HEK293 (cell line): ENCODE data around the gene PKD2.

ENCODE experiments used
- CTCF ChIA-PET: fragments of 350-600 bp; formaldehyde crosslinking; extraction: SDS; loops from one replicate; lab custom pipeline; 2021; ENCODE audit warnings: antibody characterized with exemption; lab: Yijun Ruan, JAX
- POLR2A ChIA-PET: fragments of 300-600 bp; formaldehyde crosslinking; extraction: SDS; loops from one replicate; lab custom pipeline; 2020; ENCODE audit warnings: antibody characterized with exemption, inconsistent platforms; lab: Yijun Ruan, JAX
- H3K27ac ChIP-seq: fragments of 200-500 bp; sonication (Bioruptor generic); 2 replicates; pipeline ENCODE4 v1.5.1; 2014; ENCODE audit warnings: low read depth, low read length, control low read depth, inconsistent platforms; ENCODE audit errors: extremely low read depth
- H3K36me3 ChIP-seq, 2 experiments: fragments of 200-500 bp in 1 of 2; sonication (Bioruptor generic) in 1 of 2; 1 replicate in 1 of 2; 2 replicates in 1 of 2; pipeline ENCODE4 v1.5.1; 2014 to 2017; ENCODE audit warnings: inconsistent platforms in 2 of 2, low read length in 2 of 2; ENCODE audit not compliant: control insufficient read depth in 2 of 2, insufficient read depth in 1 of 2
- H3K4me1 ChIP-seq: fragments of 200-500 bp; sonication (Bioruptor generic); 2 replicates; pipeline ENCODE4 v1.5.1; 2014; ENCODE audit warnings: mild to moderate bottlenecking, low read length, inconsistent platforms; ENCODE audit not compliant: control insufficient read depth, insufficient read depth
- H3K4me3 ChIP-seq: 2 replicates; pipeline ENCODE4 v1.5.1; 2011; ENCODE audit warnings: low read depth, mild to moderate bottlenecking, control low read depth, low read length, moderate library complexity
- H3K9me3 ChIP-seq: fragments of 200-500 bp; sonication (Bioruptor generic); 2 replicates; pipeline ENCODE4 v1.5.1; 2014; ENCODE audit warnings: low read depth, low read length, inconsistent platforms; ENCODE audit not compliant: control insufficient read depth, insufficient read depth
- BCL11A ChIP-seq: fragments of 450-650 bp; formaldehyde crosslinking; IDR thresholded peaks from 2 replicates; pipeline ENCODE4 v1.5.1; 2016; ENCODE audit warnings: low read depth, missing biosample characterization, missing genetic modification characterization
- IKZF3 ChIP-seq: fragments of 450-650 bp; IDR thresholded peaks from 2 replicates; pipeline ENCODE4 v1.5.0; 2018; ENCODE audit warnings: missing biosample characterization, mild to moderate bottlenecking, missing genetic modification characterization, moderate library complexity
- SALL2 ChIP-seq: fragments of 450-650 bp; formaldehyde crosslinking; IDR thresholded peaks from 2 replicates; pipeline ENCODE4 v1.5.0; 2017; ENCODE audit warnings: missing biosample characterization, mild to moderate bottlenecking, missing genetic modification characterization, borderline replicate concordance
- SCRT1 ChIP-seq: fragments of 450-650 bp; formaldehyde crosslinking; IDR thresholded peaks from 2 replicates; pipeline ENCODE4 v1.5.1; 2016; ENCODE audit warnings: missing biosample characterization, missing genetic modification characterization, borderline replicate concordance
- ZBTB1 ChIP-seq: fragments of 450-650 bp; formaldehyde crosslinking; IDR thresholded peaks from 2 replicates; pipeline ENCODE4 v1.5.1; 2016; ENCODE audit warnings: missing biosample characterization, missing genetic modification characterization
- ZBTB49 ChIP-seq: fragments of 450-650 bp; formaldehyde crosslinking; IDR thresholded peaks from 2 replicates; pipeline ENCODE4 v1.5.1; 2016; ENCODE audit warnings: missing biosample characterization, missing genetic modification characterization, low read depth
- ZIC2 ChIP-seq: fragments of 450-650 bp; formaldehyde crosslinking; IDR thresholded peaks from 2 replicates; pipeline ENCODE4 v1.5.1; 2016; ENCODE audit warnings: missing biosample characterization, missing genetic modification characterization
- ZNF140 ChIP-seq: fragments of 450-650 bp; formaldehyde crosslinking; IDR thresholded peaks from 2 replicates; pipeline ENCODE4 v1.5.1; 2016; ENCODE audit warnings: missing biosample characterization, missing genetic modification characterization
- ZNF184 ChIP-seq: fragments of 450-650 bp; IDR thresholded peaks from 2 replicates; pipeline ENCODE4 v1.5.1; 2018; ENCODE audit warnings: missing biosample characterization, mild to moderate bottlenecking, missing genetic modification characterization
- ZNF23 ChIP-seq: fragments of 450-650 bp; formaldehyde crosslinking; IDR thresholded peaks from 2 replicates; pipeline ENCODE4 v1.5.1; 2016; ENCODE audit warnings: missing biosample characterization, missing genetic modification characterization, borderline replicate concordance
- ZNF24 ChIP-seq: fragments of 450-650 bp; formaldehyde crosslinking; IDR thresholded peaks from 2 replicates; pipeline ENCODE4 v1.5.1; 2016; ENCODE audit warnings: missing biosample characterization, missing genetic modification characterization
- ZNF266 ChIP-seq: fragments of 450-650 bp; formaldehyde crosslinking; IDR thresholded peaks from 2 replicates; pipeline ENCODE4 v1.5.1; 2016; ENCODE audit warnings: missing biosample characterization, missing genetic modification characterization, low read depth
- ZNF354C ChIP-seq: fragments of 450-650 bp; formaldehyde crosslinking; IDR thresholded peaks from 2 replicates; pipeline ENCODE4 v1.5.1; 2016; ENCODE audit warnings: missing biosample characterization, missing genetic modification characterization, low read depth, borderline replicate concordance
- ZNF473 ChIP-seq: fragments of 450-650 bp; formaldehyde crosslinking; IDR thresholded peaks from 2 replicates; pipeline ENCODE4 v1.5.1; 2017; ENCODE audit warnings: missing biosample characterization, missing genetic modification characterization
- ZNF488 ChIP-seq: fragments of 450-650 bp; formaldehyde crosslinking; IDR thresholded peaks from 2 replicates; pipeline ENCODE4 v1.5.1; 2016; ENCODE audit warnings: missing biosample characterization, missing genetic modification characterization
- ZNF530 ChIP-seq: fragments of 450-650 bp; formaldehyde crosslinking; IDR thresholded peaks from 2 replicates; pipeline ENCODE4 v1.5.1; 2016; ENCODE audit warnings: low read depth, missing biosample characterization, missing genetic modification characterization
- ZNF571 ChIP-seq: fragments of 450-650 bp; formaldehyde crosslinking; IDR thresholded peaks from 2 replicates; pipeline ENCODE4 v1.5.0; 2017; ENCODE audit warnings: missing biosample characterization, missing genetic modification characterization
- ZNF580 ChIP-seq: fragments of 450-650 bp; formaldehyde crosslinking; IDR thresholded peaks from 2 replicates; pipeline ENCODE4 v1.5.1; 2016; ENCODE audit warnings: missing biosample characterization, missing genetic modification characterization
- ZNF600 ChIP-seq: fragments of 450-650 bp; formaldehyde crosslinking; IDR thresholded peaks from 2 replicates; pipeline ENCODE4 v1.5.1; 2016; ENCODE audit warnings: missing biosample characterization, missing genetic modification characterization
- ZNF610 ChIP-seq: fragments of 450-650 bp; formaldehyde crosslinking; IDR thresholded peaks from 2 replicates; pipeline ENCODE4 v1.5.1; 2016; ENCODE audit warnings: missing biosample characterization, missing genetic modification characterization, borderline replicate concordance
- ZNF621 ChIP-seq: fragments of 450-650 bp; formaldehyde crosslinking; IDR thresholded peaks from 2 replicates; pipeline ENCODE4 v1.5.1; 2017; ENCODE audit warnings: missing biosample characterization, missing genetic modification characterization
- ZNF626 ChIP-seq: fragments of 450-650 bp; sonication (Bioruptor Pico); formaldehyde crosslinking; IDR thresholded peaks from 2 replicates; pipeline ENCODE4 v1.5.1; 2018; ENCODE audit warnings: missing biosample characterization, missing genetic modification characterization, inconsistent platforms
- ZNF658 ChIP-seq: fragments of 450-650 bp; formaldehyde crosslinking; IDR thresholded peaks from 2 replicates; pipeline ENCODE4; 2016; ENCODE audit warnings: missing biosample characterization, missing genetic modification characterization
- ZNF791 ChIP-seq: fragments of 450-650 bp; formaldehyde crosslinking; IDR thresholded peaks from 2 replicates; pipeline ENCODE4 v1.5.1; 2016; ENCODE audit warnings: missing biosample characterization, missing genetic modification characterization
- ZNF843 ChIP-seq: fragments of 450-650 bp; formaldehyde crosslinking; IDR thresholded peaks from 2 replicates; pipeline ENCODE4 v1.5.1; 2016; ENCODE audit warnings: missing biosample characterization, missing genetic modification characterization
- TF ChIP-seq, protein P1 (sequence below): fragments of 450-650 bp; formaldehyde crosslinking; IDR thresholded peaks from 2 replicates; pipeline ENCODE4 v1.5.1; 2017; ENCODE audit warnings: missing biosample characterization, missing genetic modification characterization
- TF ChIP-seq, protein P2 (sequence below): fragments of 450-650 bp; formaldehyde crosslinking; IDR thresholded peaks from 2 replicates; pipeline ENCODE4 v1.5.1; 2016; ENCODE audit warnings: missing biosample characterization, missing genetic modification characterization

The PKD2 gene

DNA sequence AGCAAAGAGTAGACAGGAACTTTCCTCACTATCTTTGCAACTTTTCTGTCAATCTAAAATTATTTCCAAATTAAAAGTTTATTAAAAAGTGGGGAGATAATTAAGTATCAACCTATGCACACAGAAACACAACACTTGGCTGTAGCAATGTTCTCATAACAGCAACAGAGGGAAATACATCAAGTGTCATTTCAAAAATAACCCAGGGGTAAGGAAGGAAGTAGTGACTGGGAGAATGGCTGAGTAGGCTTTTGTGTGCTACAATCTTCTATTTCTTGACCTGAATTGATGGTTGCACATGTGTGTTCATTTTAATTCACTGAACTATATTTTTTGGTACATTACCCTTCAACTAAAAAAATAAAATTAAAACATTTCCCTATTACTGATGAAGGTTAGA, 83.5 kb downstream of the PKD2 start:
- H3K36me3 ChIP-seq: no peaks in the 10 kb centered on the region
- CTCF ChIA-PET: no interaction called here
- no peaks in the 10 kb centered on the region for H3K4me1 ChIP-seq
- POLR2A ChIA-PET: no interaction called here
- no peak overlapping the region for H3K27ac ChIP-seq
- no peak overlapping the region for H3K4me3 ChIP-seq
- H3K9me3 ChIP-seq: no peaks in the 10 kb centered on the region
- TF ChIP-seq ZIC2 (tag by site-specific recombination) (no peak), BCL11A (tag by site-specific recombination) (no peak), ZNF610 (tag by site-specific recombination) (no peak), ZNF600 (no peak), ZNF473 (tag by site-specific recombination) (no peak), ZNF354C (no peak), ZNF621 (tag by site-specific recombination) (no peak), ZNF23 (no peak), ZNF658 (tag by site-specific recombination) (no peak), ZBTB1 (tag by site-specific recombination) (no peak), ZNF791 (tag by site-specific recombination) (no peak), ZNF571 (tag by site-specific recombination) (no peak), ZNF24 (no peak)

- TF ChIP-seq ZNF184 (no peak), ZNF140 (tag by site-specific recombination) (no peak), ZNF626 (tag by site-specific recombination) (no peak), ZNF580 (no peak), ZNF530 (tag by site-specific recombination) (no peak), SALL2 (no peak), ZNF843 (no peak)
- TF ChIP-seq, protein P1, sequence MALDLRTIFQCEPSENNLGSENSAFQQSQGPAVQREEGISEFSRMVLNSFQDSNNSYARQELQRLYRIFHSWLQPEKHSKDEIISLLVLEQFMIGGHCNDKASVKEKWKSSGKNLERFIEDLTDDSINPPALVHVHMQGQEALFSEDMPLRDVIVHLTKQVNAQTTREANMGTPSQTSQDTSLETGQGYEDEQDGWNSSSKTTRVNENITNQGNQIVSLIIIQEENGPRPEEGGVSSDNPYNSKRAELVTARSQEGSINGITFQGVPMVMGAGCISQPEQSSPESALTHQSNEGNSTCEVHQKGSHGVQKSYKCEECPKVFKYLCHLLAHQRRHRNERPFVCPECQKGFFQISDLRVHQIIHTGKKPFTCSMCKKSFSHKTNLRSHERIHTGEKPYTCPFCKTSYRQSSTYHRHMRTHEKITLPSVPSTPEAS: no peak
- no peak overlapping the region for H3K4me3 ChIP-seq
- CTCF ChIA-PET: no interaction called here
- POLR2A ChIA-PET: no interaction called here
- no peak overlapping the region for H3K27ac ChIP-seq
- H3K9me3 ChIP-seq: no peaks in the 10 kb centered on the region
- no peaks in the 10 kb centered on the region for H3K36me3 ChIP-seq
- H3K4me1 ChIP-seq: no peaks in the 10 kb centered on the region
Observed at GRCh38 chr4:88091378-88091777, 83.9 kb downstream of the PKD2 start.

- H3K4me1 ChIP-seq: no peaks in the 10 kb centered on the region
- no peak overlapping the region for H3K4me3 ChIP-seq
- POLR2A ChIA-PET: no interaction called here
- H3K9me3 ChIP-seq: no peaks in the 10 kb centered on the region
- H3K27ac ChIP-seq: no peak overlapping the region
- CTCF ChIA-PET: no interaction called here
- no peaks in the 10 kb centered on the region for H3K36me3 ChIP-seq
- TF ChIP-seq ZNF266 (no peak), ZBTB49 (tag by site-specific recombination) (no peak), IKZF3 (tag by site-specific recombination) (no peak), ZNF488 (tag by site-specific recombination) (no peak), SCRT1 (tag by site-specific recombination) (no peak)
- TF ChIP-seq, protein P1: no peak
- TF ChIP-seq, protein P2, sequence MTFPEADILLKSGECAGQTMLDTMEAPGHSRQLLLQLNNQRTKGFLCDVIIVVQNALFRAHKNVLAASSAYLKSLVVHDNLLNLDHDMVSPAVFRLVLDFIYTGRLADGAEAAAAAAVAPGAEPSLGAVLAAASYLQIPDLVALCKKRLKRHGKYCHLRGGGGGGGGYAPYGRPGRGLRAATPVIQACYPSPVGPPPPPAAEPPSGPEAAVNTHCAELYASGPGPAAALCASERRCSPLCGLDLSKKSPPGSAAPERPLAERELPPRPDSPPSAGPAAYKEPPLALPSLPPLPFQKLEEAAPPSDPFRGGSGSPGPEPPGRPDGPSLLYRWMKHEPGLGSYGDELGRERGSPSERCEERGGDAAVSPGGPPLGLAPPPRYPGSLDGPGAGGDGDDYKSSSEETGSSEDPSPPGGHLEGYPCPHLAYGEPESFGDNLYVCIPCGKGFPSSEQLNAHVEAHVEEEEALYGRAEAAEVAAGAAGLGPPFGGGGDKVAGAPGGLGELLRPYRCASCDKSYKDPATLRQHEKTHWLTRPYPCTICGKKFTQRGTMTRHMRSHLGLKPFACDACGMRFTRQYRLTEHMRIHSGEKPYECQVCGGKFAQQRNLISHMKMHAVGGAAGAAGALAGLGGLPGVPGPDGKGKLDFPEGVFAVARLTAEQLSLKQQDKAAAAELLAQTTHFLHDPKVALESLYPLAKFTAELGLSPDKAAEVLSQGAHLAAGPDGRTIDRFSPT: no peak
Observed at GRCh38 chr4:88093874-88094273, 86.4 kb downstream of the PKD2 start.
